Iris pigment epithelial cell (primary cell): ENCODE data around the gene RECQL.

ENCODE experiments used
- DNase-seq: peaks from one replicate; pipeline ENCODE4 v3.0.0-alpha.2; 2011; ENCODE audit warnings: low read depth

RECQL gene

GRCh38 chr12:21501258-21502163, at the start of gene RECQL, which contains the start of gene GOLT1B:
RECQL (minus strand) TSS chr12:21501635; CDS start chr12:21499570, 2,065 bp downstream.
GOLT1B (plus strand) TSS chr12:21501789; CDS start chr12:21501924, 135 bp downstream.
- DNase-seq: peak; percentile 99

GRCh38 chr12:21547437-21547836, 46.0 kb upstream of the RECQL start:
- DNase-seq: no peak

GRCh38 chr12:21546716-21547115, 45.3 kb upstream of the RECQL start:
- no peak for DNase-seq

DNA sequence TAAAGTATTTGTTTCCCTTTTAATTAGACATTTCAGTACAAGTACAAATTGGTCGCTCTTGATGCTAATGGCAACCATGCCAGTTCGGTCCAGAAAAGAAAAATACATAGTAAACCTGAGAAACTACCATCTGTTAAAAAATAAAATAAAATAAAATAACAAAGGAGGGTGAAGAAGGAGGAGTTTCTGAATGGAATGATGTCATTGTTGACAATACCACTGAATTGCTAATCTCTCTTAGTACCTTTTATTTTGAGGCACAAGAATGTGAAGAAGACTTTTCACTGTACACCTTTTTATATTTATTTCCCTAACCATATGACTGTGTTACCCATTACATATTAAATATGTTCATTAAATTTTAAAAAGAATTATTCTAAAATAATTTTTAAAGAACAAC, 44.1 kb upstream of the RECQL start:
- no peak for DNase-seq

DNA sequence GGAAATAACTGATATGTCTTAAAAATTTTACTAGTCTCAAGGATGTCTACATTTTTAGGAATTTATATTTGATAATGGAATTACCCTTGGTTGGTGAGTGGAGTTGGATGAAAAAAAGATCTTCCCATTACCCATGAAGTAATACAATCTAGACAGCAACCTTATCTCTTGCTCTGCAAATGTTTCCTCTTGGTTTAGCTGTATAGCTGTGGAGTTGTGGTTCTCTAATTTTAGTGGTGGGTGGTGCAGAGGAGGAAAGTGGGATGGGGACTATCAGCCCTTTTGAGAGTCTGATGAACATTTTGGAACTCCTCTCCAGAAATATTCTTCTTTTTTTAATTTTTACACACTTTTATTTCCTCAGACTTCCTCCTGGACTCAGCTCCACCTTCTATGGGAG, 41.7 kb upstream of the RECQL start:
- no peak for DNase-seq

DNA sequence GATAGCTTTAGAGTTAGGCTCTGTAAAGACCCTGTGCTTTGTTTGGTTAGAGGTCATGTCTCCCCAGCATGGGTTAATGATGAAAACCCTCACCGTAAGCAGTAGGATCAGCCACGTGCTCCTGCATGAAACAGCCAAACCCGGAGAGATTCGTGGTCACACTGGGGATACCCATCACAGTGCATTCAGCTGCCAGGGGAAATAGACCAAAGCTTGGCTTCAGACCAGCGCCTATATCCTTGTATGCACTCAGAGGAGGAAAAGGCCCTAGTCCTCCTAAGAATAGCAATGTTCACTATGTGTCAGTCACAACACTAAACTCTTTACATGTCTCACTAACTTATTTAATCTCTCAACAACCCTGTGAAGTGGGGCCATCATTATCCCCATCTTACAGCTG, 41.0 kb upstream of the RECQL start:
- DNase-seq: no peak

DNA sequence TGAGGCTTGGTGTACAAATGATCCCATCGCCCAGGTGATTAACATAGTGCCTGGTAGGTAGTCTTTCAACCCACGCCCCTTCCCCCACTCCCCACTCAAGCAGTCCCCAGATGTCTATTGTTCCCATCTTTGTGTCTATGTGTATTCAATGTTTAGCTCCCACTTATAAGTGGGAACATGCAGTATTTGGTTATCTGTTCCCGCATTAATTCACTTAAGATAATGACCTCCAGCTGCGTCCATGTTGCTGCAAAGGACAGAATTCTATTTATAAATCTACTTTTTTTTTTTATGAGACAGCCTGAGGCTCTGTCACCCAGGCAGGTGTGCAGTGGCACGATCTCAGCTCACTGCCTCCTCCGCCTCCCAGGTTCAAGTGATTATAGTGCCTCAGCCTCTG, 40.3 kb upstream of the RECQL start:
- DNase-seq: no peak

DNA sequence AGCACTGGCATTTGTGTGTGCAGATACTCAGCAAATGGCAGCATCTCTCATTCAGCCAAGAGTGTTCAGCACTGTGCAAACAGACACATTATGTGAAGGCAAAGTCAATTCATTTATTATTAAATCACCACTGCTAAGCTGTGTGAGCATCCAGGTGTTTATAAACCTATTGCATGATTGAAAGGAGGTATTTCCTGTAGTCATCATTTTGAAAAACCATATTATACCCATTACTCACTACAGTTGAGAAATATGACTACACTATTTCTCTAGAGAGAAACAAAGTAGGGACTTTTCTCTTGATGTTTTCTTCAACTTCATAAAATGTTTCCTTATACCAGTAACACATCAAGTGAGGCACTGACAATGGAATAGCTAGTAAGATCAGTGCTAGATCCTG, 38.4 kb upstream of the RECQL start:
- no peak for DNase-seq

GRCh38 chr12:21538061-21538653, 36.7 kb upstream of the RECQL start:
- DNase-seq: no peak

DNA sequence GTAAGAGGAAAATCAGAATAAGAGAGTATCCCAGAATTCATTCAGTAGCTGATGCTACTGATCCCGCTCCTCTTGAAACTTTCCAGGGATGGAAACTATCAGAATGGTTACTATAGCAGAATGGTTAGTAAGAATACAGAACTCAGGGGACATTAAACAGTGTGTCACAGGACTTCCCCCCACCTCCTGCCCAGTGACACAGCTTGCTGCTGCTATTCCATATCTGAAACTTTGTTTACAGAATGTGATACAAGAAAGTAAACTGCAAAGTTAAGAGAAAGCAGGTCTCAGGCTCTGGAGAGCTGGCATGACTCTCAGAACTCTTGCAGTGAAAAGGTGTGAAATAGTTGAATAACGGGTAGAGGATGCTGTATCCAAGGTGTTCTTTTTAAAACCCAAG, 28.0 kb upstream of the RECQL start:
- no peak for DNase-seq

- peak; percentile 70 for DNase-seq
Observed at GRCh38 chr12:21528953-21529352, 27.5 kb upstream of the RECQL start.

DNA sequence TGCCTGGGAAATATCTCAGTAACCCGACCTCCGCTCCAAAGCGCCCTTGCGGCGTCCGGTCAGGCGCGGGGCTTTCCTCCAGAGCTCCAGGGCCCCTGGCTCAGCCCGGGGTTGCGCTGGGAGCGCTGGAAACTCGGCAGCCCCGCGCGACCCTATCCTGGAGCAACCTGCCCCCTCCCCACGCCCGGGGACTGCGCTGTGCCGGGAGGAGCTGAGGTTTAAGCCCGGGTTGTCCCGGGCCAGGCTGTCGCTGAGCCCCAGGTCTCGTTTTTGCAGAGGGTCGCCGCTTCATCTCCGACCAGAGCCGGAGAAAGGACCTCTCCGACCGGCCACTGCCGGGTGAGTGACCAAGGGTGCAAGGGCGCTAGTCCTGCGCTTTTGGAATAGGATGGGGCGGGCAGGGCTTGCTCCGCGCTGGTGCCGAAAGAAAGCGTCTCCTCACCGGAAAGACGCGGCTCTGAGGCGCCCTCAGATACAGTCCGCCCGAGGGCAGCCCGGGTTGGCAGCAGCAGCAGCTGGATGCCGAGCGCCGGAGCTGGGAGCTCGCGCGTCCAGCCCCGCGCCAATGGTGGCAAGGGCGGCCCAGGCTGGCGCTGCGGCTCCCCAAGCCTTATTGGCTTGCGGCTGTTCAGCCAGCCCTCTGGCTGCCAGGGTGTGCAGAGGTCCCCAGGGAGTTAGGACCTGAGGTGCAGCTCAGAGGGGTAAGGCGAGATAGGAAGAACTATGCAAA, 26.2 kb upstream of the RECQL start:
- DNase-seq: peak; percentile 49

DNA sequence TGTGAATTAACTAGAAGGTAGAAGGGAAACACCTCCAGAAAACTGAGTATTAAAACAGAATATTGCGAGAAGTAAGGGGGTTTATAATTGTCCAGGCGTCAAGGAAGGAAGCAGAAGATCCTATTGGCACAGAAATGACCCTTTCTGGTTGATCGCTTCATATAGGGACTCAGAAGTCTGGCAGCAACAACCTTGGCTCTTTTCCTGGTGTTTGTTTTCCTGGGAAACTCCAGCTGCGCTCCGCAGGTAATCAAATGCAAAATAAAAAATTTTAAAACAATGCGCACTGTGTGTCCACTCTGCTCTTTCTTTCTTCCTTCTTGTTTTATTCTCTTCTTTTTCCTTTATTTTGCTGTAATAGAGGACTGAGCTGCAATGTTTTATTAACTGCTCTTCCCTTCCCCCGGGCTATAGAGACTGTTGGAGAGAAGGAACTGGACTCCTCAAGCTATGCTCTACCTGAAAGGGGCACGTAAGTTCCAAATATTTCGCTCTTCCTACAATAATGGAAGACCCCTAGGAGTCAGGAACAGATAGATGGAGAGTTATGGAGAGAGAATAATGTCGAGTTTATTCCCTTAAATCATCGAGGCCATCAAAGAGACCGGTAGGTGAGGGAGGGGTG, 25.4 kb upstream of the RECQL start:
- no peak for DNase-seq

DNA sequence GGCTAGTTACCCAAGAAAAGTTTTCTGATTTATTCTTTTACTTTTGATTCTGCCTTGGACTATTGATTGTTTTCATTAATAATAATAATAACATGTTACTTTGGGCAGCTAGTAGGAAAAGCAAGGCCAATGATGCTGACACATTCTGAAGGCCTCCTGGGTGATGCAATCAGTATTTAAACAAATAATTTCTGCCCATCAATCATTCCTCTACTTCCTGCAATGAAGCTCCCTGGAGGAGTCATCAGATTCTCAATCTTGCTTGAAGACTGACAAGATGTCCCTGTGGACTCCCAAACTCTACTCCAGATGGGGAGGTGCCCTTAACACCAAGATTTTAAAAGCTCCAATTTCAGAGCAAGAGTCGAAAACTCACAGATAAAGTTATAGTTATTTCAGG, 24.6 kb upstream of the RECQL start, which contains the start of gene SPX:
TSS of gene SPX (plus strand) at position 244 of the 400 bp plus-strand sequence. CDS start 177 bp downstream, outside the sequence.
- peak; percentile 81 for DNase-seq

DNA sequence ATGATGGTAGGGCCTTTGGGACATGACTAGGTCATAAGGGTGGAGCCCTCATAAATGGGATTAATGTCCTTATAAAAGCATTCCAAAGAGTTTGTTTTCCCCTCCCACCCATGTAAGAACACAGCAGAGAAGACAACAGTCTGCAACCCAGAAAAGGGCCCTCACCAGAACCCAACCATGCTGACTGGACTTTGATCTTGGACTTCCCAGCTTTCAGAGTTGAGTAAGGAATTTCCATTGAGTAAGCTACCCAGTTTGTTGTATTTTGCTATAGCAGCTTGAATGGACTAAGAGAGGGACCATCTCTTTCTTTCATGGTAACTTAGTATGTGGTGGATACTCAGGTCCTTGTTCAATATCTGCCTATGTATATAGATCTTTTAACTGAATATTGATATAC, 21.7 kb upstream of the RECQL start:
- no peak for DNase-seq

DNA sequence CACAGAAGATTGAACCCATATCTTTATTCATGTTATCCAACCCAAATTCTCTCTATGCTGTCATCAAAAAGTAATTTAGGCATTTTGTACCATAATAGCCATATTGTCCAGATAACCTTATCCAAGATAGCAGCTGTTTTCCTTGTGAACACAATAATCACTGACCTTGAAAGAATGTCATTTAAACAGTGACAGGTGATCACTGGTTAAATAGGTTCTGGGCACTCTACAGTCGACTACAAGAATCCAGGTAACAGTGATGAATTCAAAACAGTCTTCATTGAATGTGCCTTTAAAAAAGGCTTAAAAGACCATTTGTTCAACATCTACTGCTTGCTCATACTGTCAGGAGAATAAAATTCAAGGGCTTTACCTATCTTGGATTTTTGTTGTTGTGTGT, 20.1 kb upstream of the RECQL start:
- no peak for DNase-seq

DNA sequence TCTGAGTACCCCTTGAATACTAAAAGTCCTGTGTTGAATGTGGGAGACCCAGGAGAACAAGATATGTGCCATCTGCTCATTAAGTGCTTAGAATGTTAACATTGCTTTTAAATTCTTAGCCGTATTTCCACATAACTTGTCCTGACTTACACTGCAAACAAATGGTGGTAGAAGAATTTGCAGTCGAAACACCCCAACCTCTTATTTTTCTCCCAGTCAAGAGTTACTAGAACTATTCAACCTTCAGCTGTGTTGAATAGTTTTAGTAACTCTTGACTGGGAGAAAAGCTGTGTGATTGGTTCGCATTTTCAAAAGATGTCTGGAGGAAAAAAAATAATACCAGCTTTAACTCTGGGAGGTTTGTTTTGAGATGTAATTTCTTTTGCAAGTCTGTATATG, 17.0 kb upstream of the RECQL start:
- DNase-seq: peak; percentile 52

- no peak for DNase-seq
Observed at GRCh38 chr12:21516281-21516680, 14.8 kb upstream of the RECQL start.

DNA sequence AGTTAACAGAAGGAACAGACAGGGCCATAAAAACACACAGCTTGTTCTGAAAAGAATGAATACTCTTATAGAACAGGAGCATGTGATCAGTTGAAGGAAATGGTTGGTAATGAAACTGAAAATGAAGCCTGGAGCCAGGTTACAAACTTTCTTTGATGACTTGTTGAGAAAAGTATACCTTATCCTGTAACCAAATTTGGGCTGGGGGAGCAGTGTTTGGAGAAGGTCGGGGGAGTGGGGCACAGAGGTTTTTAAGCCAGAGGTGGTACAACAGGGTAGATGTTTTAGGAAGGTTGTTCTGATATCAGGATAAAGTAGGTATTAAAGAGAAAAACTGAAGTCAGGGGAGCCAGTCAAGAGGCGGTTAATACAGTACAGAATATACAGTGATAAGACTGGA, 8.3 kb upstream of the RECQL start:
- no peak for DNase-seq

- DNase-seq: no peak
Observed at GRCh38 chr12:21507849-21508248, 6.4 kb upstream of the RECQL start.

DNA sequence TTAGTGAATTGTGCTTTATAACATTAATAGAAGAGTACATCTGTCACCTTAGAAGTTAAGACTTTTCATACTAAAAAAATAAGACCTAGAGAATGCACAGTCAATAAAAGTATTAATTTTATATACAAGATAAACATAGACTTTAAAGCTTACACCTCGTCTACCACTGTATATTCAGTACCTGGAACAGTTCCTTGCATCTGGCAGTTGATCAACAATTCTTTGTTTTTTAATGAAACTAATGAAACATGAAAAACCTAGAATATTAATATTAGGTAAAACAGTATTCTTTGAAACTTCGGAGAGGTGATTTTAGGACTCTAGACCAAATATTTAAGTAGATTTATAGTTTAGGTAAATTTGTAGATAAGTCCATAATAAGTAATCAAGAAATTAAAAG, 4.5 kb upstream of the RECQL start:
- no peak for DNase-seq

DNA sequence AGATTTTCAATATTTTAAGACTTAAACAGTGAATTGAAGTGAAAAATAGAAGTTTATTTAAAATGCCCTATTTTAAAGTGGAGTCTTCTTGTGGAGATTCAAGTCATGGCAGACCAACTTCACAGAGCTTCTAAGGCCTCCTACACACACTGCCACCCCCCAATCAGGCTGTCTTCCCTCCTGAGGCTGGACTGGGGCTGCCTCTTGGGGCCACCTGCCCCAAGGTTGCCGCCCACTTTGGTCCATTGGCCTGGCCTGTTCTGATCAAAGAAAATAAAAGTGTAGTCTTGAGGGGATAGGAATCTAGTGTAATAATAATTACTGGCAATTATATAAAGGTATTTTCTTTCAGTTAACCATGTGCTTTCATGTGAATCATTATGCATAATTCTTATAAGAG, 1.4 kb upstream of the RECQL start:
- DNase-seq: no peak
